Activated CD8-positive, alpha-beta memory T cell treated with anti-CD3 and anti-CD28 coated beads, Interleukin-2, amount 50 U/mL, for 48 hours (primary cell): ENCODE results near the gene NINL.
A peak's percentile ranks its signal among the peaks of the same experiment; 100 is the strongest.
"Not testable (repeated sequence)": the region's sequence is repeated elsewhere in the genome, so short reads cannot be mapped to it uniquely, and the experiment has no call there.

Source experiments
- DNase-seq: peaks from one replicate; pipeline ENCODE4 v3.0.0-alpha.2; 2020

Gene NINL

DNA sequence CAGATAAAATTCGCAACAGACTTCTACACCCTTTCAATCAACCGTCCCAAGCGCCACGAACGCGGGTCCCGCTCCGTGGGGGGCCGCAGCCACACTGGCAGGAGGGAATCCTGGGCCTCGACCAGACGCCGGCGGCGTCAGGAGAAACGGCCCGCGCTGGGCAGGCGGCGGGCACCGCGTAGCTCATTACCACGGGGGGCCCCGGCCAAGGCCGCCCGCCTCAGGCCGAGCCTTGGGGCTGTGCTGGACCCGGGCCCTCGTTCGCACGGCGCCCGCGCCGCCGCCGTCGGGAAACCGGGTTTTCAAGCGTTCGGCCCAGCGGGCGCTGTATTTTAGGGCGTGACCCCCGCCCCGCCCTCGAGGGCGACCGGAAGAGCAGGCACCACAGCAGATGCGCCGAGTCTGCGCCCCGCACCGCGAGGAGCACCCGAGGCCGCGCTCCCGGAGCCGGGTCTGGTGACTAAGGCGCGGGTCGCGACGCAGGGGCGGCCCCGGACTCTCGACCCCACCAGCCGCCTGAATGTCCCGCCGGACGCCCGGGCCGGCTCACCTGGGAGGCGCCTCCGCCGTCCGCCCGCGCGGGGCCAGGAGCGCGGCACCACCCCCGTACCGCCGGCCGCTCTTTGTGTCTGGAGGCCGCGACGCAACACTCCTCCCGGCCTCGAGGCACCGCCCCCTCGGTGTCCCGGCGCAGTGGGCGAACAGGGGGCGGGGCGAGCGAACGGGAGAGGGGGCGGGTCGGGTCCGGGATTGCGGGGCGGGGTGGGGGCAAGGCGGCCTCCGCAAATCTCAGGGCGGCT, at the start of gene NINL:
Gene NINL, minus strand, starts transcription at position 627 of the 800 bp plus-strand sequence. CDS start 58,944 bp downstream, outside the sequence.
- DNase-seq, result peak; percentile 77

DNA sequence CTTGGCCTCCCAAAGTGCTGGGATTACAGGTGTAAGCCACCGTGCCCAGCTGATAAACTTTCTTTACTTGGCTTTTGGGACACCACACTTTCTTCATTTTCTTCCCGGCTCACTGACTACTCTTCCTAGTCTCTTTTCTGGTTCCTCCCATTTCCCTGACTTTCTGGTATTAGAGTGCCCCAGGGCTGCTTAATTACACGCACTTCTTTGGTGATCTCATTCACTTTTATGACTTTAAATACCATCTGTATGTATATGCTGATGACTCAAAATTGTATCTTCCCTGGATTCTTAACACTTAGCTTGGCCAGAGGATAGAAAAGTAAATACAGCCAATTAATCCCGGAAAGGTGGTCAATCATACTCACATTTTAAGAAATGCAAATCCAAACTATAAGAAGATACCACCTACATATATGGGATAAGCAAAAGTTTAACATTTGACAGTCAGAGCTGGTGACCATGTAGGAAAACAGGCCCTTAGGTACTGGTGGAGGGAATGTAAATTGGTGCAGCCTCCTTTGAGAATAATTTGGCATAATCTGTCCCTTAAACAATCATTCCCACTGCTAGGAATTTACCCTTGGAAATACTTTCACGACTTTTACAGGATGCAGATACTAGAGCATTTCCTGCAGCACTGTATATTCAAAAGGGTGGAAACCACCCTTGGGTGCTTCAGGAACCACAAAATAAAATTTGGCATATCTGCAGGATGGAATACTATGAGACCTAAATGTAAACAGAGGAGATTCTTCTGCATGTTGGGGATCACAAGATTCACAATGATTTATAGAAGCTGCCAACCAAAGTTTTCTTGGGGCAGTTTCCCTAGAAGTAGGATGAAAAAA, 47.8 kb upstream of the NINL start:
- DNase-seq, result no peak

DNA sequence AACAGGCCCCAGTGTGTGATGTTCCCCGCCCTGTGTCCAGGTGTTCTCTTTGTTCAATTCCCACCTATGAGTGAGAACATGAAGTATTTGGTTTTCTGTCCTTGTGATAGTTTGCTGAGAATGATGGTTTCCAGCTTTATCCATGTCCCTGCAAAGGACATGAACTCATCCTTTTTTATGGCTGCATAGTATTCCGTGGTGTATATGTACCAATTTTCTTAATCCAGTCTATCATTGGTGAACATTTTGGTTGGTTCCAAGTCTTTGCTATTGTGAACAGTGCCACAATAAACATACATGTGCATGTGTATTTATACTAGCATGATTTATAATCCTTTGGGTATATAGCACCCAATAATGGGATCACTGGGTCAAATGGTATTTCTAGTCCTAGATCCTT, 45.3 kb upstream of the NINL start:
- DNase-seq, result not testable (repeated sequence)

GRCh38 chr20:25629816-25630499, 44.6 kb upstream of the NINL start:
- DNase-seq, result no peak

GRCh38 chr20:25626779-25627178, 41.4 kb upstream of the NINL start:
- DNase-seq, result no peak

DNA sequence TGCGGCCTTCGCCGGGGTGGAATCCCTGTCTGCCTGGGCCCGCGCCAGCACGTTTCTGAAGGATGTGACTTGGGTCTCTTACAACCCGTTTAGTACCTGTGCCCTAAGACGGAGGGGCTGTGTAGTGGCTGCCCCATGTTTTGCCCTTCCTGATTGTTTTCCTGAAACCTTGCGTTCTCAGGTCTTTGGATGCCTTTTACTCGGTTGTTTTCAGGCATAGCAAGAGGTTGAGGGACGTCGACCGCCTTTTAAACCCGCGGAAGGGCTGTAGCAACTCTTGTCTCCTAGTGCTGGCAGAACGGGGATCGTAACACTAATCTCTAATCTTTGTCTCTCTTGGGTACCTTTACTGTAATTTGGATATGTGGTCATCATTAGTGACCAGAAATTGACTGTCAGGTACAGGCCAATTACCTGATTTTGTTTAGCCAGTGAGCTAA, 39.2 kb upstream of the NINL start:
- DNase-seq, result no peak

DNA sequence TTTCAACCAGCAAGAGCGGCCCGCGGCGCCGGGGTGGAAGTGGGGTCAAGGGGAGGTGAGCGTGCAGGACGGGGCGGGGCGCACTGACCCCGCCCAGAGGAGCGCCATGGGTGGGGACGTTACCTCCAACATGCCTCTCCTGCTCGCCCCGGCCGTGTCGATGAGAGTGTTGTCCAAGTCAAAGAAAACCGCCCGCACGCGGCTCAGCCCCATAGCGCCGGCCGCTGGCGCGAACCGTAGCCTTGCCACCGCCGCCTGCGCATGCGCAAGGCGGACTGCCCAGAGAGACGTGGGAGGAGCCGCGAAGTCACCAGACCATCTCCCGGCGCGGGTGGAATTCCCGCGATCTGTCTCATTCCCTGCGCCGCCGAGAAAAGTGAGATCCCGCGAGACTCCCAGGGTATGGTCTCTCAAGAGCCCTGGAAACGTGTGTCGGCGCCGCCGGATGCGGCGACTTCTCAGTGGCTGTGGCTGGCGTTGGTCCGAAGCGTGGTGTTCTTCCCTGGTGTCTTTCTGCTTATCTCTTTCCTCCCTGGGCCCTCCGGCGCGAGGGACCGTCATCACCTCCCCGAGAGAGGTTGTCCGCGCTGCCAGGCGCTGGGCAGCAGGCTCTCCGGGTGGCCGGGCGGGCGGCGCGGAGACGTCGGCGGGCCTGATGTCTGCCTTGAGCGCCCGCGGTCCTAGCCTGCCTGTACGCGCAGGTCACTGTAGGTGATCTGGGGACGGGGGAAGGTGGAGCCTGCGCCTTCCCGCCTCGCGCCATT, 38.6 kb upstream of the NINL start, which contains the start of gene NANP:
Gene NANP, minus strand, starts transcription at position 279 of the 764 bp plus-strand sequence. Its CDS starts 66 bp downstream, at position 213.
- DNase-seq, result peak; percentile 94

GRCh38 chr20:25623225-25623735, 37.9 kb upstream of the NINL start:
- peak; percentile 70 for DNase-seq

DNA sequence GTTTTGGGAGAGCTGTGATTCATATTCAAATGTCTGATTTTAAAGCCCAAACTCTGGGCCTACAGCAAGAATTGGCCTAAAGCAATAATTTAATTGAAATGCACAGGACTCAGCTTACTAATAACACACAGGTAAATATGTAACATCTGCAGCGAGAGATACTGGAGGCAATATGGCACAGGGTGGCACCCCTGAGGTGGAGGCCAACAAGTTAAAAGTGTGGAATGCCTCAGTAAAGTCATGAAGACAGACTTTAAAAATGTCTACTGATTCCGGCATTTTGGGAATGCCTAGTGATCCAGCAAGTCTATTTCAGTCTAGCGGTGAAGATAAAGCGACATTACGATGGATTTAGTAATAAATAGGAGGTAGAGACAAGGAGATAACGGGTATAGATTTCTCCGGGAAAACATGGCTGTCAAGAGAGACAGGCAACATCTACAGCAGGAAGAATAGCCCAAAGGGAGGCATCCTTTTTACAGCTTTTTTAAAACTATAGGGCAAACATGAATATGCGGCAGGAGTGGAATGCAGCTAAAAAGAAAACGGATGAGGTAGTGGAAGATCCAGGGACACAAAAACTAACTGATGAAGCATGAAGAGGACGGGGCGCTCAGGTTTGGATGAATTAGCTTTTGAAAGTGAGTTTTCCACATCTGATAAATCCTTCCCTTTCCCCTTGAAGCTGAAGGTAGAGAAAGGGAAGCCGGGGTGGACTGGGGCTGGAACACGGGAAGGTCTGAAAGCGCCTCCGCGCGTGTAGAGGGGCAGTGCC, 37.3 kb upstream of the NINL start:
- DNase-seq, result no peak

GRCh38 chr20:25622049-25622448, 36.7 kb upstream of the NINL start:
- no peak for DNase-seq

DNA sequence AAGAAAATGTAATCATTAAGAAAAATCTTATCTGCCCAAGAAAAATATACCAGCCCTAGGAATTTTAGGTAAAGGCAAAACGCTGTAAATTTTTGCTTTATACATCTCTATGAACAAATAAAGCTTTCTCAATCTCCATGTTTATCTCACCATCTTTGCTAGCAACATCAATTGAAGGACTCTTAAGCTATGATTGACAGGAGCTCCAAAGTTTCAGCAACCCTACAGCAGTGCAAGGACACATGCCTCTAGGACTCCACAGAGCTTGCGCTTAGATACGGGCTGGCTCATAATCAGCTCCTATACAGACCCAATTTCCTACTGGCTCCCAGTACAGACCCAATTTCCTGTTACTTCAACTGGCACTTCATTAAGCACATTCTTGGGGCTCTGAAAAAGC, 34.2 kb upstream of the NINL start:
- no peak for DNase-seq

GRCh38 chr20:25608774-25609173, 23.4 kb upstream of the NINL start:
- no peak for DNase-seq

GRCh38 chr20:25606094-25606695, 20.9 kb upstream of the NINL start:
- DNase-seq, result no peak

DNA sequence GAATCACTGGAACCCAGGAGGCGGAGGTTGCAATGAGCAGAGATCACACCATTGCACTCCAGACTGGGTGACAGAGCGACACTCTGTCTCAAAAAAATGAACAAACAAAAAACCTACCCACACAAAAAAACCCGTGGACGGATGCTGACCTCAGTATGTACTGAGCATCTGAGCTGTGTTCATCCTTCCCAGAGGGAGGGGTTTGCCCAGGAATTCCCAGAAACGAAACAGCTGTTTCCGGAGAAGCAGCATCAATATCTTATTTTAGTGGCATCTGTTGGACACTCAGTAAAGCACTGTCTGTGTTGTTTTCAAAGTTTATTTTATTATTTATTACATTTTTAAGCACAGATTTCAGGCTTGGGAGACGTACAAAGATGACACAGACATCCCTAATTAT, 19.8 kb upstream of the NINL start:
- DNase-seq, result no peak

GRCh38 chr20:25604611-25605010, 19.3 kb upstream of the NINL start:
- no peak for DNase-seq

DNA sequence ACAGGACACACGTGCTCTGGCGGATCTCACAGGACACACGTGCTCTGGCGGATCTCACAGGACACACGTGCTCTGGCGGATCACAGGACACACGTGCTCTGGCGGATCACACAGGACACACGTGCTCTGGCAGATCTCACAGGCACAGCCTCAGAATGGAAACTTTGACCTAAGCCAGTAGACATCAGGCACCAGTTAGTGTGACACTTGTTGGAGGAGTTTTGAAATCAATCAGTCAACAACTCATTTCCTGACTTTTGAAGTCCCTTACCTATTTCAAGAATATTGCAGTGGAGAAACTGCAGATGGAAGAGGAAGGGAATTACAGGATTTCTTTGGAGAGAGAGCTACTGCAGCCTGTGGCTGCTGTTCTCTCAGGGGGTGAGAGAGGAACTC, 17.6 kb upstream of the NINL start:
- DNase-seq, result not testable (repeated sequence)

GRCh38 chr20:25602191-25602913, 17.0 kb upstream of the NINL start:
- not testable (repeated sequence) for DNase-seq

DNA sequence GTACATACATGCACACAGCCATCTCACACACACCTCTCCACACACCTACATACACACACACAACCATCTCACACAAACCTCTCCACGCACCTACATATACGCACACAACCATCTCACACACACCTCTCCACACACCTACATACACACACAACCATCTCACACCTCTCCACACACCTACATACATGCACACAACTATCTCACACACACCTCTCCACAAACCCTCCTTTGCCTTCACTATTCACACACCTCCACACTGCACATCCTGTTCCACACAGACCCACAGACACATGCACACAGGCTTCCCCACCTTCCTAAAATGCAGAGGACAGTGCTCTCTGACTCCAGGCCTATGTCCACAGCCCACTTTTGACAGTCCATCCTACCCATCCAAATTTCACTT, 16.3 kb upstream of the NINL start:
- DNase-seq, result no peak

DNA sequence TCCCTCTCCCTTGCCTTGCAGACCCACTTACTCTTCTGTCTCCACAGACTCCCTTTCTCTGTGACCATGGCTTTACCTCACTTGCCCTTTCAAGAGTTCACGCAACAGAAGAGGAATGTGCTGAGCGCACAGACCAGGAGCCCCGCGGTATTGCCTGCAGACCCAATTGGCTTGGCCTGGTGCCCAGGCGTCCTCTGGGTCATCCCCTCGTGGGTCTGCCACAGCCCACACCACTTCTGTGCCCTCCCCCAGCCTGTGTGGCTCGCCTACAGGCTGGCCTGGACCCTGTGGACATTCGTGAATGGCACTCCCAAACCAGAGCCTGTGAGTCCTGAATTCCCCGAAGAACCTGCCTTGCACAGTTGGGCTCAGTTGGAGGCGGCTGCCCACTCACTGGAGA, 15.3 kb upstream of the NINL start:
- no peak for DNase-seq
